IPS-18a (cell line): ENCODE measurements around the gene CD36.

ENCODE experiments used
- H3K27ac ChIP-seq: one replicate; pipeline ENCODE4 v1.5.1; 2013; ENCODE audit warnings: low read length
- H3K27me3 ChIP-seq: one replicate; pipeline ENCODE4 v1.6.1; 2013; ENCODE audit warnings: mild to moderate bottlenecking, low read length; ENCODE audit not compliant: control insufficient read depth, insufficient read depth
- H3K36me3 ChIP-seq: one replicate; pipeline ENCODE4 v1.6.1; 2013; ENCODE audit warnings: low read depth, low read length; ENCODE audit not compliant: control insufficient read depth
- H3K4me1 ChIP-seq: one replicate; pipeline ENCODE4 v1.6.1; 2013; ENCODE audit warnings: low read depth, low read length; ENCODE audit not compliant: control insufficient read depth
- H3K4me3 ChIP-seq: one replicate; pipeline ENCODE4 v1.5.1; 2013; ENCODE audit warnings: low read length
- H3K9ac ChIP-seq: one replicate; pipeline ENCODE4 v1.6.1; 2013; ENCODE audit warnings: mild to moderate bottlenecking, low read length, moderate library complexity
- H3K9me3 ChIP-seq: one replicate; pipeline ENCODE4 v1.6.1; 2013; ENCODE audit warnings: low read depth, low read length; ENCODE audit not compliant: control insufficient read depth

The CD36 gene

GRCh38 chr7:80637911-80638765 lies at the start of gene CD36:
Gene CD36, plus strand, starts transcription at chr7:80638642. Its CDS starts 8,099 bp downstream, at chr7:80646741.
- Histone ChIP-seq H3K9ac (no peak within 1 kb of the TSS), H3K36me3 (no peaks in the 10 kb centered on the region), H3K4me3 (no peak within 1 kb of the TSS), H3K27me3 (no peaks in the 10 kb centered on the region), H3K27ac (no peak within 1 kb of the TSS), H3K4me1 (peaks cover 3% of the 10 kb centered on the region), H3K9me3 (no peaks in the 10 kb centered on the region)

- Histone ChIP-seq H3K9ac (no peak overlapping the region), H3K4me3 (no peak overlapping the region), H3K4me1 (no peaks in the 10 kb centered on the region), H3K27me3 (no peaks in the 10 kb centered on the region), H3K27ac (no peak overlapping the region), H3K36me3 (no peaks in the 10 kb centered on the region), H3K9me3 (no peaks in the 10 kb centered on the region)
Observed at GRCh38 chr7:80589631-80590030, 48.8 kb upstream of the CD36 start.

GRCh38 chr7:80591654-80592053 lies 46.8 kb upstream of the CD36 start:
- Histone ChIP-seq H3K9me3 (no peaks in the 10 kb centered on the region), H3K36me3 (no peaks in the 10 kb centered on the region), H3K9ac (no peak overlapping the region), H3K4me1 (no peaks in the 10 kb centered on the region), H3K4me3 (no peak overlapping the region), H3K27ac (no peak overlapping the region), H3K27me3 (no peaks in the 10 kb centered on the region)

- H3K4me1 ChIP-seq = no peaks in the 10 kb centered on the region
- H3K36me3 ChIP-seq = no peaks in the 10 kb centered on the region
- H3K4me3 ChIP-seq = no peak overlapping the region
- no peak overlapping the region for H3K27ac ChIP-seq
- H3K27me3 ChIP-seq = no peaks in the 10 kb centered on the region
- H3K9ac ChIP-seq = no peak overlapping the region
- no peaks in the 10 kb centered on the region for H3K9me3 ChIP-seq
Observed at GRCh38 chr7:80593869-80594586, 44.4 kb upstream of the CD36 start.

- Histone ChIP-seq H3K9ac (no peak overlapping the region), H3K4me3 (no peak overlapping the region), H3K27me3 (no peaks in the 10 kb centered on the region), H3K4me1 (no peaks in the 10 kb centered on the region), H3K9me3 (no peaks in the 10 kb centered on the region), H3K36me3 (no peaks in the 10 kb centered on the region), H3K27ac (no peak overlapping the region)
Observed at GRCh38 chr7:80596933-80597517, 41.4 kb upstream of the CD36 start.

GRCh38 chr7:80597875-80598274 lies 40.6 kb upstream of the CD36 start:
- Histone ChIP-seq H3K4me3 (no peak overlapping the region), H3K27me3 (no peaks in the 10 kb centered on the region), H3K9ac (no peak overlapping the region), H3K27ac (no peak overlapping the region), H3K9me3 (no peaks in the 10 kb centered on the region), H3K36me3 (no peaks in the 10 kb centered on the region), H3K4me1 (no peaks in the 10 kb centered on the region)

GRCh38 chr7:80600046-80600445 lies 38.4 kb upstream of the CD36 start:
- Histone ChIP-seq H3K36me3 (no peaks in the 10 kb centered on the region), H3K9ac (no peak overlapping the region), H3K9me3 (no peaks in the 10 kb centered on the region), H3K4me3 (no peak overlapping the region), H3K27me3 (no peaks in the 10 kb centered on the region), H3K27ac (no peak overlapping the region), H3K4me1 (no peaks in the 10 kb centered on the region)

GRCh38 chr7:80601999-80602398 lies 36.4 kb upstream of the CD36 start:
- Histone ChIP-seq H3K9ac (no peak overlapping the region), H3K27ac (no peak overlapping the region), H3K4me1 (no peaks in the 10 kb centered on the region), H3K4me3 (no peak overlapping the region), H3K9me3 (no peaks in the 10 kb centered on the region), H3K36me3 (no peaks in the 10 kb centered on the region), H3K27me3 (no peaks in the 10 kb centered on the region)

GRCh38 chr7:80603940-80604339 lies 34.5 kb upstream of the CD36 start:
- no peak overlapping the region for H3K27ac ChIP-seq
- H3K9ac ChIP-seq = no peak overlapping the region
- H3K9me3 ChIP-seq = no peaks in the 10 kb centered on the region
- H3K4me3 ChIP-seq = no peak overlapping the region
- no peaks in the 10 kb centered on the region for H3K36me3 ChIP-seq
- no peaks in the 10 kb centered on the region for H3K27me3 ChIP-seq
- no peaks in the 10 kb centered on the region for H3K4me1 ChIP-seq

GRCh38 chr7:80604436-80604835 lies 34.0 kb upstream of the CD36 start:
- H3K4me1 ChIP-seq = no peaks in the 10 kb centered on the region
- no peak overlapping the region for H3K4me3 ChIP-seq
- no peaks in the 10 kb centered on the region for H3K9me3 ChIP-seq
- no peak overlapping the region for H3K9ac ChIP-seq
- H3K27ac ChIP-seq = no peak overlapping the region
- H3K36me3 ChIP-seq = no peaks in the 10 kb centered on the region
- no peaks in the 10 kb centered on the region for H3K27me3 ChIP-seq

GRCh38 chr7:80607136-80607535 lies 31.3 kb upstream of the CD36 start:
- no peak overlapping the region for H3K4me3 ChIP-seq
- H3K27me3 ChIP-seq = no peaks in the 10 kb centered on the region

More at GRCh38 chr7:80607136-80607535, 31.3 kb upstream of the CD36 start:
- Histone ChIP-seq H3K36me3 (no peaks in the 10 kb centered on the region), H3K27ac (no peak overlapping the region), H3K9me3 (no peaks in the 10 kb centered on the region), H3K4me1 (peaks cover 3% of the 10 kb centered on the region), H3K9ac (no peak overlapping the region)
